Measurements from ENCODE around the gene METTL27. TPM values are rescaled to one million over a fixed set of nuclear protein-coding genes. Genes with fewer than 3 reads are reported as not detected.

METTL27 gene
- total and polyA plus RNA-seq, 2 of the 8 experiments (the other 6 are each of a cell fraction or from before 2014, with no cell fraction given) = 6.2 to 12.0 TPM

- peak overlapping the region; percentile 63; the same call in 1 of the 2 replicates for H2BK5ac ChIP-seq (ENCODE audit: low read depth, low read length)
- peaks cover 5 to 7% of the 10 kb centered on the region in 2 experiments; a peak in 2 of 4 replicates for H3K9me3 ChIP-seq (ENCODE audit: insufficient read depth in 2 of 2, low read depth in 1 of 2, low read length in 1 of 2)
- H3K4me1 ChIP-seq (replicated peaks in 1 of 4; ENCODE audit: control insufficient read depth in 3 of 4, insufficient read depth in 4 of 4, low read length in 3 of 4) = peaks cover 19 to 48% (median 37%) of the 10 kb centered on the region in 4 experiments
- H3K18ac ChIP-seq (ENCODE audit: extremely low read depth, low read length) = peak overlapping the region; percentile 1; the same call in 1 of the 2 replicates
- no peaks in the 10 kb centered on the region; a peak in 1 of 8 replicates for H3K36me3 ChIP-seq (ENCODE audit: control insufficient read depth in 2 of 4, insufficient read depth in 4 of 4, low read length in 3 of 4)
- CTCF ChIA-PET (ENCODE audit: partially characterized antibody) = interaction anchor here (0.6 to 4.9 kb wide), 11 partner anchors 11 to 226 kb away, joined by 3 to 52 read pairs (median 4); partner anchors contain the start of gene ABHD11
- H4K91ac ChIP-seq (replicated peaks; ENCODE audit: insufficient read length, low read length) = peak overlapping the region; percentile 60
- H2AK5ac ChIP-seq (ENCODE audit: low read depth, low read length) = no peak overlapping the region
- peak overlapping the region in 1 of 4 experiments; percentile 59; a peak in 2 of 8 replicates for H3K4me3 ChIP-seq (ENCODE audit: extremely low read depth in 1 of 4, insufficient read depth in 2 of 4, low read depth in 3 of 4, low read length in 4 of 4)
- H2BK120ac ChIP-seq (replicated peaks; ENCODE audit: low read depth, low read length) = no peak overlapping the region
- H2AFZ ChIP-seq (ENCODE audit: low read length) = no peak overlapping the region
- H3K23ac ChIP-seq (ENCODE audit: insufficient read length) = no peak overlapping the region
- H3K4me2 ChIP-seq (ENCODE audit: insufficient read depth in 1 of 2, low read depth in 2 of 2, low read length in 2 of 2) = peak overlapping the region; percentile 63 to 82; a peak in 3 of 4 replicates
- no peak for FAIRE-seq
- H4K8ac ChIP-seq (ENCODE audit: extremely low read depth, insufficient read depth, low read length) = peak overlapping the region; percentile 23; the same call in 1 of the 2 replicates
- H3K79me1 ChIP-seq (ENCODE audit: low read depth, low read length) = peaks cover 5% of the 10 kb centered on the region; the same call in 1 of the 2 replicates
- H3K27me3 ChIP-seq (replicated peaks in 1 of 4; ENCODE audit: control insufficient read depth in 3 of 4, extremely low read depth in 1 of 4, insufficient read depth in 3 of 4, low read length in 3 of 4) = peaks cover 0 to 4% (median 0%) of the 10 kb centered on the region in 4 experiments; a peak in 2 of 7 replicates
- no peak for DNase-seq (ENCODE audit: low read depth in 1 of 2, low spot score in 2 of 2)
- H3K79me2 ChIP-seq (ENCODE audit: control insufficient read depth in 1 of 2, insufficient read depth in 2 of 2, low read length in 2 of 2) = no peaks in the 10 kb centered on the region; a peak in 1 of 4 replicates
- no peak overlapping the region for H3K9ac ChIP-seq (replicated peaks in 1 of 4; ENCODE audit: extremely low read depth in 1 of 4, low read depth in 3 of 4, low read length in 3 of 4)
- TF ChIP-seq EP300 (IDR thresholded peaks at IDR 0.05; ENCODE audit: borderline replicate concordance in 1 of 2, low read depth in 2 of 2, low read length in 2 of 2) (no peak), SIN3A (conservative IDR thresholded peaks at IDR 0.05 in 1 of 2, IDR thresholded peaks at IDR 0.05 in 1 of 2; ENCODE audit: low read depth in 1 of 2, low read length in 2 of 2) (no peak)
- H3K56ac ChIP-seq (replicated peaks; ENCODE audit: insufficient read length, low read depth, low read length) = no peak overlapping the region
- H2BK12ac ChIP-seq (ENCODE audit: low read depth, low read length) = peak overlapping the region; percentile 55; the same call in 1 of the 2 replicates
- H2BK20ac ChIP-seq (ENCODE audit: low read length) = peak overlapping the region; percentile 61; the same call in 1 of the 2 replicates
- peak overlapping the region; percentile 34 for H4K5ac ChIP-seq (ENCODE audit: insufficient read length, low read depth, low read length)
- peaks cover 15% of the 10 kb centered on the region; the same call in 1 of the 2 replicates for H3K23me2 ChIP-seq (ENCODE audit: low read depth, low read length)
- no peak overlapping the region for H3K4ac ChIP-seq (replicated peaks; ENCODE audit: insufficient read length, low read depth, low read length)
- peak overlapping the region; percentile 71; the same call in 1 of the 2 replicates for H3K27ac ChIP-seq (ENCODE audit: low read depth, low read length)
- no peak overlapping the region for H3K14ac ChIP-seq (ENCODE audit: insufficient read length)
- no peak overlapping the region for H2BK15ac ChIP-seq (ENCODE audit: low read length)
- 46% methylated on average over 9 of the region's 13 CpGs; no CpG with 5 or more reads in 1 of the 2 experiments for WGBS, 2 experiments (ENCODE audit: extremely low coverage in 1 of 2, insufficient coverage in 1 of 2, insufficient read length in 1 of 2, insufficient replicate concordance in 2 of 2, low coverage in 1 of 2, low lambda C conversion rate in 2 of 2, missing lambda C conversion rate in 1 of 2)
- H4K20me1 ChIP-seq (replicated peaks in 1 of 2; ENCODE audit: control insufficient read depth in 1 of 2, insufficient read depth in 2 of 2, low read length in 2 of 2) = no peaks in the 10 kb centered on the region
- POLR2A ChIA-PET (ENCODE audit: partially characterized antibody) = interaction anchor here (0.7 to 6.8 kb wide), 10 partner anchors 9 to 210 kb away, joined by 3 to 96 read pairs (median 13); partner anchors contain the start of genes ABHD11 and METTL27
Observed at GRCh38 chr7:73832806-73833205, 9.5 kb downstream of the METTL27 start.

All from H1 (cell line).